SK-N-SH (cell line): ENCODE measurements around the gene IL4R. TPM values are rescaled to one million over a fixed set of nuclear protein-coding genes. Genes with fewer than 3 reads are reported as not detected.

Experiments
- CTCF ChIA-PET: fragments of 300-600, 350-600 bp; formaldehyde crosslinking; extraction: SDS; loops from one replicate; lab custom pipeline; 2021; lab: Yijun Ruan, JAX
- POLR2A ChIA-PET: fragments of 350-600 bp; sonication (Branson Sonifier 250); formaldehyde crosslinking; extraction: SDS; loops from one replicate; lab custom pipeline; 2020; ENCODE audit warnings: antibody characterized with exemption, inconsistent platforms; lab: Yijun Ruan, JAX
- DNase-seq: peaks from one replicate; pipeline ENCODE4 v3.0.0; 2012
- H2AFZ ChIP-seq: fragments of 200-600 bp; sonication (generic); 2 replicates; pipeline ENCODE4 v1.8.1; 2016; ENCODE audit warnings: antibody characterized with exemption, mild to moderate bottlenecking, low read depth
- H3F3A ChIP-seq: fragments of 200-600 bp; sonication (generic); replicated peaks from 2 replicates; pipeline ENCODE3; 2016; ENCODE audit warnings: antibody characterized with exemption, mild to moderate bottlenecking; ENCODE audit not compliant: insufficient read depth
- H3K27ac ChIP-seq, 2 experiments: fragments of 200-500 bp in 1 of 2; fragments of 200-600 bp in 1 of 2; sonication (Bioruptor generic) in 1 of 2; sonication (generic), shearing (Covaris generic) in 1 of 2; 2 replicates each; pipeline versions ENCODE4 v1.5.1 to v1.6.1; 2014 to 2016; ENCODE audit warnings: low read depth in 2 of 2, inconsistent platforms in 1 of 2, low read length in 1 of 2, mild to moderate bottlenecking in 1 of 2, mixed read lengths in 1 of 2
- H3K27me3 ChIP-seq: fragments of 200-600 bp; sonication (generic), shearing (Covaris generic); 2 replicates; pipeline ENCODE4 v1.6.1; 2016; ENCODE audit warnings: mixed run types; ENCODE audit not compliant: insufficient read depth
- H3K36me3 ChIP-seq, 2 experiments: fragments of 200-500 bp in 1 of 2; fragments of 200-600 bp in 1 of 2; sonication (Bioruptor generic) in 1 of 2; sonication (generic) in 1 of 2; replicated peaks in 1 of 2; 2 replicates each; pipeline versions ENCODE3 to v1.5.1; 2014 to 2016; ENCODE audit warnings: low read length in 1 of 2, mild to moderate bottlenecking in 1 of 2; ENCODE audit not compliant: insufficient read depth in 2 of 2, control insufficient read depth in 1 of 2
- H3K4me1 ChIP-seq, 2 experiments: fragments of 200-500 bp in 1 of 2; fragments of 200-600 bp in 1 of 2; sonication (Bioruptor generic) in 1 of 2; sonication (generic), shearing (Covaris generic) in 1 of 2; 2 replicates each; pipeline versions ENCODE4 v1.5.1 to v1.6.1; 2014 to 2016; ENCODE audit warnings: low read depth in 1 of 2, low read length in 1 of 2, mixed run types in 1 of 2; ENCODE audit not compliant: insufficient read depth in 2 of 2, control insufficient read depth in 1 of 2
- H3K4me2 ChIP-seq: fragments of 200-600 bp; sonication (generic), shearing (Covaris generic); 2 replicates; pipeline ENCODE4 v1.6.1; 2017; ENCODE audit warnings: mixed run types
- H3K4me3 ChIP-seq, 2 experiments: fragments of 200-500 bp in 1 of 2; fragments of 200-600 bp in 1 of 2; sonication (Bioruptor generic) in 1 of 2; sonication (generic), shearing (Covaris generic) in 1 of 2; 2 replicates each; pipeline versions ENCODE4 v1.5.1 to v1.8.1; 2014 to 2016; ENCODE audit warnings: low read depth in 2 of 2, inconsistent platforms in 1 of 2, low read length in 1 of 2, mild to moderate bottlenecking in 1 of 2, mixed read lengths in 1 of 2, moderate library complexity in 1 of 2
- H3K79me2 ChIP-seq: fragments of 200-600 bp; sonication (generic); 2 replicates; pipeline ENCODE4 v1.8.1; 2017; ENCODE audit warnings: mild to moderate bottlenecking; ENCODE audit not compliant: insufficient read depth
- H3K9ac ChIP-seq: fragments of 200-600 bp; sonication (generic); 2 replicates; pipeline ENCODE4 v1.6.1; 2017; ENCODE audit warnings: mixed run types
- H3K9me2 ChIP-seq: fragments of 200-600 bp; sonication (generic); 2 replicates; pipeline ENCODE4 v1.6.1; 2017; ENCODE audit warnings: mixed run types
- H3K9me3 ChIP-seq: fragments of 200-600 bp; sonication (generic); 2 replicates; pipeline ENCODE4 v1.6.1; 2017; ENCODE audit warnings: mixed run types, mild to moderate bottlenecking, moderate library complexity
- H4K20me1 ChIP-seq: fragments of 200-600 bp; sonication (generic); 2 replicates; pipeline ENCODE4 v1.6.1; 2017; ENCODE audit warnings: mild to moderate bottlenecking, mixed run types; ENCODE audit not compliant: insufficient read depth
- CHD2 ChIP-seq: fragments of 150-350 bp; IDR thresholded peaks from 2 replicates; pipeline ENCODE4 v1.6.1; 2018; ENCODE audit warnings: low read length; ENCODE audit not compliant: partially characterized antibody
- CTCF ChIP-seq: fragments of 200-600 bp; sonication (generic); IDR thresholded peaks from 2 replicates; pipeline ENCODE4 v1.6.1; 2017; ENCODE audit warnings: antibody characterized with exemption, mild to moderate bottlenecking, moderate library complexity
- ELF1 ChIP-seq: IDR thresholded peaks from 2 replicates; pipeline ENCODE4 v1.4.0; 2012
- EZH2phosphoT487 ChIP-seq: fragments of 200-600 bp; sonication (generic); IDR thresholded peaks from 2 replicates; pipeline ENCODE4 v1.6.1; 2017; ENCODE audit warnings: low read depth, mixed run types, mild to moderate bottlenecking, antibody characterized with exemption, moderate library complexity, borderline replicate concordance
- FOXJ3 ChIP-seq: sonication (generic); formaldehyde crosslinking; IDR thresholded peaks from 2 replicates; pipeline ENCODE4 v1.5.1; 2020; ENCODE audit warnings: mild to moderate bottlenecking, missing genetic modification reagents
- MAX ChIP-seq: IDR thresholded peaks from 2 replicates; pipeline ENCODE4 v1.4.0; 2012; ENCODE audit warnings: low read depth
- MEF2A ChIP-seq: IDR thresholded peaks from 2 replicates; pipeline ENCODE4 v1.4.0; 2012; ENCODE audit warnings: low read depth, borderline replicate concordance
- MXI1 ChIP-seq: IDR thresholded peaks from 2 replicates; pipeline ENCODE4 v1.6.1; 2012; ENCODE audit warnings: mild to moderate bottlenecking, low read depth, low read length, improper control_type of control experiment
- NRF1 ChIP-seq: IDR thresholded peaks from 2 replicates; pipeline ENCODE4 v1.6.1; 2012; ENCODE audit warnings: low read depth, mild to moderate bottlenecking, low read length
- POLR2AphosphoS5 ChIP-seq: IDR thresholded peaks from 2 replicates; pipeline ENCODE4 v1.6.1; 2012; ENCODE audit warnings: low read depth, low read length
- RCOR1 ChIP-seq: fragments of 150-350 bp; IDR thresholded peaks from 2 replicates; pipeline ENCODE4 v1.6.1; 2017; ENCODE audit warnings: antibody characterized with exemption, low read length
- SIN3A ChIP-seq: IDR thresholded peaks from 2 replicates; pipeline ENCODE4 v1.6.1; 2012; ENCODE audit warnings: low read depth, mild to moderate bottlenecking, low read length, moderate library complexity, borderline replicate concordance
- SMC3 ChIP-seq: IDR thresholded peaks from 2 replicates; pipeline ENCODE4 v1.6.1; 2012; ENCODE audit warnings: low read depth, low read length, improper control_type of control experiment
- TCF12 ChIP-seq: IDR thresholded peaks from 2 replicates; pipeline ENCODE4 v1.4.0; 2012
- TEAD4 ChIP-seq: IDR thresholded peaks from 2 replicates; pipeline ENCODE4 v1.4.0; 2012; ENCODE audit warnings: mild to moderate bottlenecking, borderline replicate concordance; ENCODE audit not compliant: insufficient read depth
- YY1 ChIP-seq: IDR thresholded peaks from 2 replicates; pipeline ENCODE4 v1.4.0; 2012; ENCODE audit warnings: low read depth, mild to moderate bottlenecking
- ZBTB33 ChIP-seq: IDR thresholded peaks from 2 replicates; pipeline ENCODE4 v1.4.0; 2012; ENCODE audit warnings: low read depth, borderline replicate concordance
- WGBS: methylation state at CpG from one replicate; pipeline ENCODE4 v1.1.6; 2017; ENCODE audit warnings: low lambda C conversion rate; 5-methylcytosine and 5-hydroxymethylcytosine counted together
- polyA plus RNA-seq, 3 experiments: library from polyadenylated mRNA; depleted of rRNA; stranded (reverse); fragments of >200 nt; gene quantifications; 2 replicates each; pipeline ENCODE4 v1.2.3, GENCODE V29; 2012

IL4R gene
- polyA plus RNA-seq, 1 of the 3 experiments (the other 2 are of a cell fraction), result 16.1 TPM

GRCh38 chr16:27344721-27345120 lies 30.9 kb downstream of the IL4R start:
- Histone ChIP-seq H3K9me2 (no peaks in the 10 kb centered on the region), H3K4me3 (no peak overlapping the region), H3F3A (no peaks in the 10 kb centered on the region), H3K36me3 (peaks cover 0 to 20% of the 10 kb centered on the region in 2 experiments), H3K4me1 (peaks cover 0 to 7% of the 10 kb centered on the region in 2 experiments; a peak in 1 of 4 replicates), H3K4me2 (no peak overlapping the region), H3K27ac (no peak overlapping the region), H4K20me1 (no peaks in the 10 kb centered on the region), H3K79me2 (no peaks in the 10 kb centered on the region; the same call in 1 of the 2 replicates)
- DNase-seq, result no peak
- CTCF ChIA-PET, result interaction anchor here (1.1 to 1.4 kb wide), 2 partner anchors 15 to 28 kb away, joined by 3 to 5 read pairs; no protein-coding TSS in a partner anchor
- no peak for TF ChIP-seq SIN3A
- TF ChIP-seq MEF2A, result no peak
- TF ChIP-seq TCF12, result no peak
- no peak for TF ChIP-seq MXI1
- no peak for TF ChIP-seq ZBTB33
- TF ChIP-seq ELF1, result no peak
- TF ChIP-seq, all 33 proteins: peak for 0
- WGBS, result 98% methylated on average over 6 of the region's 15 CpGs
- Histone ChIP-seq H3K27me3 (no peaks in the 10 kb centered on the region), H2AFZ (no peak overlapping the region), H3K9ac (no peak overlapping the region), H3K9me3 (no peaks in the 10 kb centered on the region)
- POLR2A ChIA-PET, result no interaction called here

GRCh38 chr16:27345201-27345600 lies 31.4 kb downstream of the IL4R start:
- POLR2A ChIA-PET, result no interaction called here
- H3K79me2 ChIP-seq, result no peaks in the 10 kb centered on the region; the same call in 1 of the 2 replicates

More at GRCh38 chr16:27345201-27345600, 31.4 kb downstream of the IL4R start:
- H3K27me3 ChIP-seq, result no peaks in the 10 kb centered on the region
- no peak overlapping the region for H3K4me3 ChIP-seq
- no peak overlapping the region for H3K27ac ChIP-seq
- WGBS, result 95% methylated on average over 5 of the region's 8 CpGs
- TF ChIP-seq EZH2phosphoT487, result no peak
- no peak for TF ChIP-seq MAX
- TF ChIP-seq CHD2, result no peak
- TF ChIP-seq RCOR1, result no peak
- no peak for TF ChIP-seq YY1
- no peak for TF ChIP-seq FOXJ3 (CRISPR knock-in tag)
- TF ChIP-seq NRF1, result no peak
- TF ChIP-seq MEF2A, result no peak
- no peak for TF ChIP-seq SMC3
- TF ChIP-seq CTCF, result no peak
- no peak for TF ChIP-seq POLR2AphosphoS5
- no peak for TF ChIP-seq TEAD4
- TF ChIP-seq ZBTB33, result no peak
- H3K9ac ChIP-seq, result no peak overlapping the region
- no peak for DNase-seq
- no peak overlapping the region for H3K4me2 ChIP-seq
- H3K9me2 ChIP-seq, result no peaks in the 10 kb centered on the region
- peaks cover 0 to 24% of the 10 kb centered on the region in 2 experiments for H3K36me3 ChIP-seq
- no peaks in the 10 kb centered on the region for H4K20me1 ChIP-seq
- peaks cover 0 to 7% of the 10 kb centered on the region in 2 experiments; a peak in 1 of 4 replicates for H3K4me1 ChIP-seq
- H3K9me3 ChIP-seq, result no peaks in the 10 kb centered on the region
- no peaks in the 10 kb centered on the region for H3F3A ChIP-seq
- CTCF ChIA-PET, result interaction anchor here (1.1 to 1.4 kb wide), 2 partner anchors 15 to 28 kb away, joined by 3 to 5 read pairs; no protein-coding TSS in a partner anchor
- no peak overlapping the region for H2AFZ ChIP-seq
